ENCODE results near the gene HPS6. TPM values are rescaled to one million over a fixed set of nuclear protein-coding genes. Genes with fewer than 3 reads are reported as not detected.

The HPS6 gene
- total RNA-seq, 2 experiments from 2014 or later, result 22.3 TPM

GRCh38 chr10:102112210-102112817 is 47.2 kb downstream of the HPS6 start:
- H3K36me3 Mint-ChIP-seq, result peaks cover 32% of the 10 kb centered on the region
- CTCF ChIA-PET, result interaction anchor here (0.6 to 2.5 kb wide), 5 partner anchors 21 to 271 kb away, joined by 3 to 11 read pairs (median 3); partner anchors contain the start of gene PPRC1
- H3K27ac Mint-ChIP-seq, result no peak overlapping the region
- no peaks in the 10 kb centered on the region for H3K9me3 Mint-ChIP-seq
- H3K27me3 Mint-ChIP-seq, result no peaks in the 10 kb centered on the region
- no peak overlapping the region for H3K4me3 Mint-ChIP-seq
- intact Hi-C loops (cut with micrococcal nuclease), result no loop called here
- POLR2A ChIA-PET, result no interaction called here
- peaks cover 40% of the 10 kb centered on the region for H3K4me1 Mint-ChIP-seq (ENCODE audit: low read depth)
- DNase-seq, result no peak

DNA sequence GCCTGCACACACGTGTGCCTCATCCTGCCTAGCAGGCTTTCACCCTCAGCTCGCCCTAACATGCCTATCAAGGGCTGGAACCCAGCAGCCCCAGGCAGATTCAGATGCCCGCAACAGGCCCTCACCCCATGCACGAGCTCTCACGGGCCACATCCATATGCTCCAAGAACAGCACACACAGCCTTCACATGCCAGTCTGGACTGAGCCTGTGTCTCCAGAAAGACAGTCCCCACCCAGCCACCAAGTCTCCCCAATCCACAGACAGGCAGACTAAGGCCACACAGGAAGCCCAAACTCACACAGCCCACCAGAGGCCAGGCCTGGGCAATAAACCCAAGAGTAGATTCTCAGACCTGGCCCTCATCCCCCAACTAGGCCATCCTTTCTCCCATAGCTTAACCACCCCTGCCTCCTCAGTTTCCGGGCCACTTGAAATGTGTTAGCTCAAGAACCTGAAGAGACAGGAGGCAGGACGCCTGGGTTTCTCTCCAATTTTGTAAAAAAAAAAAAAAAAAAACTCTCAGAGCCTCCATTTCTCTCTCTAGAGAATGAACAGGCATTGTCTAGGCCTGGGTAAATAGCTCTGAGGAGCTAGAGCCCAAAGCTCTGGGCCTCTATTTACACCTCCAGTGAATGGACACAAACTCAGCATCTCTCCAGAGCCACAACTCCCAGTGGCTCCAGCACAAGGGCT is 48.3 kb downstream of the HPS6 start:
- ChIA-PET CTCF (interaction anchor here (1.0 to 2.8 kb wide), 5 partner anchors 19 to 808 kb away, joined by 3 to 13 read pairs (median 7); partner anchors contain the start of genes NOLC1 and PPRC1), POLR2A (interaction anchor here (0.6 to 2.2 kb wide), 5 partner anchors 9 to 298 kb away, joined by 3 to 9 read pairs (median 5); partner anchors contain the start of gene OGA)
- intact Hi-C loops (cut with micrococcal nuclease), result no loop called here
- peak; percentile 35 for DNase-seq
- Mint-ChIP-seq H3K9me3 (no peaks in the 10 kb centered on the region), H3K27ac (peak overlapping the region; percentile 76), H3K4me3 (peak overlapping the region; percentile 88), H3K27me3 (no peaks in the 10 kb centered on the region), H3K4me1 (ENCODE audit: low read depth) (peaks cover 51% of the 10 kb centered on the region), H3K36me3 (peaks cover 31% of the 10 kb centered on the region)

DNA sequence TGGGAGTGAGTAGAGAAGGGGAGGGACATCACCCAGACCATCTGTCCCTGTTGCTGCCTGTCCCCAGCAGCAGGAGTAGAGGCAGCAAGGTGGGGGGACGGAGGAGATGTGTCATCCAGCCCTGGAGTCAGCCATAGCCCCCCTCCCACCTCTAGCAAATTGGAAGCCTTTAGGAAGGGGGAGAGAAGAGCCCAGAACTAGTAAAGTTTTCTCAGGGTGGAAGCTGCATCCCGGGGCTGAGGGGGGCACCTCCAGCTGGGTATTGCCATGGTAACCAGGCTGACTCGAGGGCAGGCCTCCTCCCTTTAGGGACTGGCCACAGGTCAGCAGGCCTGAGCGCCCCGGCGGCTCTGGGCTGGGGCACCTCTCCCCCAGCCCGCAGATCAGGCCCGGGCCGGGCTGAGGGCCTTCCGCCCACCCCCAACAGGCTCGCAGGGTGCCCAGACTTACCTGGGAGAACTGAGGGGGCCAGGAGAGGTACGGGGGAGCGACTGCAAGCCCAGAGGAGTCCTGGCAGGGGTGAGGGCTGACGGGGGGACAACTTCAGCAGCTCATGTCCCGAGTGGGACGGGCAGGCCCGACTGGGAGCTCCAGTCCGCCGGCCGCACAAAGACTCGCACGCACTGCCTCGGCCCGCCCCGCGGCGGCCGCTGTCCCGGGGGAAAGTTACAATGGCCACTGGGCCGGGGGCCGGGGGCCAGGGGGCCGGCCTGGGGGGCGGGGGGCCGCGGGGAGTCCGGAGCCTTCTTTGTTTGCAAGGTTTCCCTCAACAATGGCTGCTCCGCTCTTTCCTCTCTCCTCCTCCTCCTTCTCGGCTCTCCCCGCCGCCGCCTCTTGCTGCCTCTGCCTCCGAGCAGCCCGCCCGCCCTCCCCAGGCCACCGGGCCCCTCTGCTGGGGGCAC is 49.1 kb downstream of the HPS6 start:
- H3K27ac Mint-ChIP-seq, result peak overlapping the region; percentile 96
- H3K4me3 Mint-ChIP-seq, result peak overlapping the region; percentile 88
- intact Hi-C loops (cut with micrococcal nuclease), result no loop called here
- H3K9me3 Mint-ChIP-seq, result no peaks in the 10 kb centered on the region
- ChIA-PET POLR2A (interaction anchor here (0.6 to 2.2 kb wide), 9 partner anchors 9 to 299 kb away, joined by 3 to 9 read pairs (median 4); partner anchors contain the start of genes NFKB2 and OGA), CTCF (interaction anchor here (1.0 to 2.8 kb wide), 7 partner anchors 18 to 807 kb away, joined by 3 to 13 read pairs (median 7); partner anchors contain the start of genes NOLC1 and PPRC1)
- H3K4me1 Mint-ChIP-seq (ENCODE audit: low read depth), result peaks cover 55% of the 10 kb centered on the region
- H3K27me3 Mint-ChIP-seq, result no peaks in the 10 kb centered on the region
- peak; percentile 29 for DNase-seq
- peaks cover 23% of the 10 kb centered on the region for H3K36me3 Mint-ChIP-seq

DNA sequence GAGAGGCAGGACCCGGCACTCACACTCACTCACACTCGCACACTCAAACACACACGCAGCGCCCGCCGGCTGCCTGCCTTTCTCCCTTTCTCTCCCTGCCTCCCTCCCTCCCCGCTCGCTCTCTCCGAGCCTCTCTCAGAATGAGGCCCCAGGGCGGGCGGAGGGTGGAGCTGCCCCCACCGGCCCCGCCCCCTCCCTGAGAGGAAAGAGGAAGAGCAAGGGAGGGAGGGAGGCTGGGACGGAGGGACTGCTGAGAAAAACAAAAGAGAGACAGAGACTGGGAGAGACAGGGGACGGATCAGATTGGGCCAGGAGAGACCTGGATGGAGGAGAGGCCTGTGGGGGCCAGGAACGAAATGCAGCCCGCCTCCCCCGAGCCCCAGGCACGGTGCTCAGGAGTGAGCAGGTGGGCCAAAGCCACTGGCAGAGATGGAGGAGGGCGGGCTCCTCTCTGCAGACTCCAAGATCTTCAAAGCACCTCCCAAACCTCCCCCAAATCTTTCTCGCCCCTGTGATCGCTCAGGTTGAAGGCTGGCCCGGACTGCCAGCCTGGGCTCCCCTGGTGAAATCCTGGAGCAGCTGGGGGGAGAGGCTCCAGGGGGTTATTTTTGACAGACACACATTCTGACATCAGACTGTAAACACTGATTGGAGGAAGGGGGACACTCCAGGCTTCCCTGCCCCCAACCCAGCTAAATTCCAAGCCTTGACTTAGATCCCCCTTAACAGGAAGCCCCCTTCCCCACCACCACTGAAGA is 49.9 kb downstream of the HPS6 start:
- H3K27me3 Mint-ChIP-seq, result no peaks in the 10 kb centered on the region
- H3K9me3 Mint-ChIP-seq, result no peaks in the 10 kb centered on the region
- peak overlapping the region; percentile 88 for H3K4me3 Mint-ChIP-seq
- H3K27ac Mint-ChIP-seq, result peak overlapping the region; percentile 96
- peak; percentile 93 for DNase-seq
- peaks cover 16% of the 10 kb centered on the region for H3K36me3 Mint-ChIP-seq
- CTCF ChIA-PET, result interaction anchor here (1.2 to 2.8 kb wide), 4 partner anchors 17 to 279 kb away, joined by 3 to 13 read pairs (median 6); partner anchors contain the start of gene PPRC1
- peaks cover 58% of the 10 kb centered on the region for H3K4me1 Mint-ChIP-seq (ENCODE audit: low read depth)
- POLR2A ChIA-PET, result interaction anchor here (0.7 to 2.2 kb wide), 6 partner anchors 8 to 297 kb away, joined by 4 to 9 read pairs (median 4); partner anchors contain the start of genes NFKB2, OGA and PPRC1
- intact Hi-C loops (cut with micrococcal nuclease), result no loop called here

DNA sequence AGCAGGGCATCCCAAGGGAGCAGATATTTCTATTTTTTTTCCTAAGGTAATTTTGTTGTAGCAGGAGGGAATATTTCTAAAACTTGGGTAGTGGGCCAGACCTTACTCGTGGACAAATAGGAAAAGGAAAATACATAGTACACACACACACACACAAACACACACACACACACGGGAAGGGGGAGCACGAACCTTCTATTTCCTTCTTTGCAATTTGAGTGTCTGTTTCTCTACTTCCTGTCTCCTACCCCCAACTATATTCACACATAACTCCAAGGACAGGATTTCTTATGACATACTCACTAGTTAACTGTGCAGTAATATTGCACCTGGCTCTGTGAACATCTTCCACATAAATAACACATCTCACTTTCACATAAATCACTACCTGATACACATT is 50.6 kb downstream of the HPS6 start:
- Mint-ChIP-seq H3K36me3 (peaks cover 9% of the 10 kb centered on the region), H3K27ac (peak overlapping the region; percentile 96), H3K9me3 (no peaks in the 10 kb centered on the region), H3K4me1 (ENCODE audit: low read depth) (peaks cover 58% of the 10 kb centered on the region), H3K4me3 (peak overlapping the region; percentile 88), H3K27me3 (no peaks in the 10 kb centered on the region)
- CTCF ChIA-PET, result interaction anchor here (1.2 to 2.8 kb wide), 4 partner anchors 16 to 279 kb away, joined by 3 to 13 read pairs (median 6); partner anchors contain the start of gene PPRC1
- POLR2A ChIA-PET, result no interaction called here
- intact Hi-C loops (cut with micrococcal nuclease), result loop anchor here (2.0 kb wide), 3 partner anchors 51 to 285 kb away; partner anchors contain the start of genes ARMH3 and HPS6
- no peak for DNase-seq

DNA sequence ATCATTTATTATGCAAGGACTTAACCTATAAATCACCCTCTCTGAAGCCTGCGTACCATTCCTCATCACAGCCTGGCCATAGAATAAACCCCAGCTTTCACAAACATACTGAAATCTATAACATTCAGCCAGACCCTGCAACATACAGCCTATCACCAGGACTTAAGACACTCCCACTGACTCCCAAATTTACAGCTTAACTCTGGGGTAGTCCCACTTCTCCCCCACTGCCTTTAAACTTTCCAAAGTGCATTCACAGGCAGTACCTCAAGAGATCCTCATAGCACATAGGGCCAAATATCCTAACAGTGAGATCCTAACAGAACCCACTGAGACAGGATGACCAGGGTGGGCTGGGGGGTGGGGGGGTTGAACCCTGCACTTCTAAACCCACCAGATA is 51.5 kb downstream of the HPS6 start:
- peaks cover 3% of the 10 kb centered on the region for H3K36me3 Mint-ChIP-seq
- H3K27ac Mint-ChIP-seq, result peak overlapping the region; percentile 96
- H3K9me3 Mint-ChIP-seq, result no peaks in the 10 kb centered on the region
- no peaks in the 10 kb centered on the region for H3K27me3 Mint-ChIP-seq
- H3K4me1 Mint-ChIP-seq (ENCODE audit: low read depth), result peaks cover 67% of the 10 kb centered on the region
- intact Hi-C loops (cut with micrococcal nuclease), result loop anchor here (1.0 to 2.0 kb wide), 5 partner anchors 16 to 286 kb away; partner anchors contain the start of genes ARMH3, HPS6 and NOLC1
- CTCF ChIA-PET, result interaction anchor here (1.0 to 1.9 kb wide), 2 partner anchors 44 kb away, joined by 3 to 9 read pairs; no protein-coding TSS in a partner anchor
- H3K4me3 Mint-ChIP-seq, result peak overlapping the region; percentile 12
- DNase-seq, result no peak
- POLR2A ChIA-PET, result no interaction called here

Other genes starting within 250 kb of the HPS6 start
- gene OGA, start 246.9 kb upstream of the HPS6 start, total RNA-seq, result 100 to 1,000 TPM in 1 of 2 experiments, 10 to 100 TPM in 1; 93.2 to 105 TPM
- gene KCNIP2, start 221.5 kb upstream of the HPS6 start, total RNA-seq, result 1 to 10 TPM; 1.4 to 1.8 TPM
- 10 to 100 TPM; 16.1 to 18.8 TPM for gene ARMH3, start 9.2 kb upstream of the HPS6 start, total RNA-seq
- 10 to 100 TPM; 48.1 to 48.8 TPM for gene LDB1, start 55.0 kb downstream of the HPS6 start, total RNA-seq
- 10 to 100 TPM; 59.1 to 65.9 TPM for gene PPRC1, start 67.7 kb downstream of the HPS6 start, total RNA-seq
- 100 to 1,000 TPM; 165 to 168 TPM for gene NOLC1, start 87.0 kb downstream of the HPS6 start, total RNA-seq
- gene ELOVL3, start 160.9 kb downstream of the HPS6 start, total RNA-seq, result under 1 TPM; 0.21 to 0.56 TPM
- gene PITX3, start 176.2 kb downstream of the HPS6 start, total RNA-seq, result 1 to 10 TPM; 1.1 to 1.4 TPM
- 10 to 100 TPM; 42.2 to 44.0 TPM for gene GBF1, start 180.2 kb downstream of the HPS6 start, total RNA-seq